ENCODE measurements around the gene ADGRF4.
A peak's percentile ranks its signal among the peaks of the same experiment; 100 is the strongest.

The ADGRF4 gene

GRCh38 chr6:47654255-47654654 lies 44.1 kb upstream of the ADGRF4 start:
- Histone ChIP-seq H3K9ac (ENCODE audit: low read length) (no peak overlapping the region), H4K12ac (ENCODE audit: low read depth, low read length) (no peak overlapping the region), H2AFZ (ENCODE audit: insufficient read depth, low read length, poor library complexity) (no peak overlapping the region), H3K4ac (ENCODE audit: low read depth, low read length) (no peak overlapping the region), H2BK120ac (ENCODE audit: insufficient read depth, low read length, poor library complexity) (no peak overlapping the region), H3K9me3 (ENCODE audit: insufficient read depth, low read depth, low read length) (no peaks in the 10 kb centered on the region), H3K36me3 (ENCODE audit: control insufficient read depth in 1 of 2, insufficient read depth in 2 of 2, low read length in 2 of 2) (no peaks in the 10 kb centered on the region), H3K27ac (ENCODE audit: low read depth, low read length) (no peak overlapping the region), H3K27me3 (ENCODE audit: insufficient read depth, low read length) (no peaks in the 10 kb centered on the region), H3K18ac (ENCODE audit: low read length) (no peak overlapping the region), H3K4me3 (ENCODE audit: low read depth, low read length) (no peak overlapping the region), H4K91ac (ENCODE audit: low read depth, low read length) (no peak overlapping the region), H3K79me2 (ENCODE audit: control insufficient read depth, insufficient read depth, low read length, poor library complexity) (no peaks in the 10 kb centered on the region), H3K79me1 (ENCODE audit: low read length) (no peaks in the 10 kb centered on the region), H2BK12ac (ENCODE audit: low read length) (no peak overlapping the region), H3K4me1 (ENCODE audit: control insufficient read depth in 1 of 2, insufficient read depth in 2 of 2, low read length in 2 of 2) (peaks cover 5 to 6% of the 10 kb centered on the region in 2 experiments), H2AK5ac (ENCODE audit: low read length) (no peak overlapping the region), H3K4me2 (ENCODE audit: low read length) (no peak overlapping the region), H4K8ac (ENCODE audit: low read depth, low read length) (no peak overlapping the region), H3K14ac (ENCODE audit: low read length) (no peak overlapping the region), H2BK5ac (ENCODE audit: low read depth, low read length, poor library complexity) (no peak overlapping the region), H3K23ac (ENCODE audit: low read length) (no peak overlapping the region)
- DNase-seq = no peak
- no CpG with 5 or more reads among the region's 4 CpGs for WGBS (ENCODE audit: extremely low coverage, insufficient coverage, insufficient read length)

GRCh38 chr6:47655719-47656595 lies 42.4 kb upstream of the ADGRF4 start:
- Histone ChIP-seq H3K4me3 (ENCODE audit: low read depth, low read length) (no peak overlapping the region), H2BK5ac (ENCODE audit: low read depth, low read length, poor library complexity) (no peak overlapping the region), H3K4me1 (ENCODE audit: control insufficient read depth in 1 of 2, insufficient read depth in 2 of 2, low read length in 2 of 2) (peaks cover 7 to 10% of the 10 kb centered on the region in 2 experiments), H4K91ac (ENCODE audit: low read depth, low read length) (no peak overlapping the region), H3K79me2 (ENCODE audit: control insufficient read depth, insufficient read depth, low read length, poor library complexity) (no peaks in the 10 kb centered on the region), H3K9ac (ENCODE audit: low read length) (no peak overlapping the region), H3K9me3 (ENCODE audit: insufficient read depth, low read depth, low read length) (no peaks in the 10 kb centered on the region), H3K18ac (ENCODE audit: low read length) (no peak overlapping the region), H4K12ac (ENCODE audit: low read depth, low read length) (no peak overlapping the region), H2AK5ac (ENCODE audit: low read length) (no peak overlapping the region), H3K27me3 (ENCODE audit: insufficient read depth, low read length) (no peaks in the 10 kb centered on the region), H3K79me1 (ENCODE audit: low read length) (no peaks in the 10 kb centered on the region), H3K4ac (ENCODE audit: low read depth, low read length) (no peak overlapping the region), H2BK12ac (ENCODE audit: low read length) (no peak overlapping the region), H4K8ac (ENCODE audit: low read depth, low read length) (no peak overlapping the region), H3K36me3 (ENCODE audit: control insufficient read depth in 1 of 2, insufficient read depth in 2 of 2, low read length in 2 of 2) (no peaks in the 10 kb centered on the region), H3K23ac (ENCODE audit: low read length) (no peak overlapping the region), H3K27ac (ENCODE audit: low read depth, low read length) (no peak overlapping the region), H3K4me2 (ENCODE audit: low read length) (peak overlapping the region; percentile 5), H2AFZ (ENCODE audit: insufficient read depth, low read length, poor library complexity) (no peak overlapping the region), H2BK120ac (ENCODE audit: insufficient read depth, low read length, poor library complexity) (no peak overlapping the region), H3K14ac (ENCODE audit: low read length) (no peak overlapping the region)
- whole genome bisulfite sequencing (ENCODE audit: extremely low coverage, insufficient coverage, insufficient read length) = no CpG with 5 or more reads among the region's 7 CpGs
- DNase-seq = peak; percentile 59 to 75

- no peak overlapping the region for H3K9ac ChIP-seq (ENCODE audit: low read length)
- no peak overlapping the region for H3K4me2 ChIP-seq (ENCODE audit: low read length)
- H2AK5ac ChIP-seq (ENCODE audit: low read length) = no peak overlapping the region
- H2BK12ac ChIP-seq (ENCODE audit: low read length) = no peak overlapping the region
- H3K4me3 ChIP-seq (ENCODE audit: low read depth, low read length) = no peak overlapping the region
- no peak overlapping the region for H3K23ac ChIP-seq (ENCODE audit: low read length)
- no peak overlapping the region for H4K91ac ChIP-seq (ENCODE audit: low read depth, low read length)
- no peaks in the 10 kb centered on the region for H3K9me3 ChIP-seq (ENCODE audit: insufficient read depth, low read depth, low read length)
- H3K14ac ChIP-seq (ENCODE audit: low read length) = no peak overlapping the region
- H3K18ac ChIP-seq (ENCODE audit: low read length) = no peak overlapping the region
- H2BK5ac ChIP-seq (ENCODE audit: low read depth, low read length, poor library complexity) = no peak overlapping the region
- H3K79me2 ChIP-seq (ENCODE audit: control insufficient read depth, insufficient read depth, low read length, poor library complexity) = no peaks in the 10 kb centered on the region
- no peak overlapping the region for H3K4ac ChIP-seq (ENCODE audit: low read depth, low read length)
- peaks cover 4 to 8% of the 10 kb centered on the region in 2 experiments for H3K4me1 ChIP-seq (ENCODE audit: control insufficient read depth in 1 of 2, insufficient read depth in 2 of 2, low read length in 2 of 2)
- no peak overlapping the region for H3K27ac ChIP-seq (ENCODE audit: low read depth, low read length)
- DNase-seq = no peak
- no peak overlapping the region for H4K12ac ChIP-seq (ENCODE audit: low read depth, low read length)
- H2BK120ac ChIP-seq (ENCODE audit: insufficient read depth, low read length, poor library complexity) = no peak overlapping the region
- H2AFZ ChIP-seq (ENCODE audit: insufficient read depth, low read length, poor library complexity) = no peak overlapping the region
- WGBS (ENCODE audit: extremely low coverage, insufficient coverage, insufficient read length) = no CpG with 5 or more reads among the region's 5 CpGs
- no peak overlapping the region for H4K8ac ChIP-seq (ENCODE audit: low read depth, low read length)
- no peaks in the 10 kb centered on the region for H3K27me3 ChIP-seq (ENCODE audit: insufficient read depth, low read length)
- H3K36me3 ChIP-seq (ENCODE audit: control insufficient read depth in 1 of 2, insufficient read depth in 2 of 2, low read length in 2 of 2) = no peaks in the 10 kb centered on the region
- H3K79me1 ChIP-seq (ENCODE audit: low read length) = peaks cover 4% of the 10 kb centered on the region
These were observed 36.4 kb upstream of the ADGRF4 start for GRCh38 chr6:47661960-47662359.

GRCh38 chr6:47663462-47664216 lies 34.7 kb upstream of the ADGRF4 start:
- Histone ChIP-seq H2AK5ac (ENCODE audit: low read length) (no peak overlapping the region), H3K14ac (ENCODE audit: low read length) (no peak overlapping the region), H2BK120ac (ENCODE audit: insufficient read depth, low read length, poor library complexity) (no peak overlapping the region), H3K27me3 (ENCODE audit: insufficient read depth, low read length) (no peaks in the 10 kb centered on the region), H2BK5ac (ENCODE audit: low read depth, low read length, poor library complexity) (no peak overlapping the region), H3K79me1 (ENCODE audit: low read length) (peaks cover 4% of the 10 kb centered on the region), H3K4ac (ENCODE audit: low read depth, low read length) (no peak overlapping the region), H2AFZ (ENCODE audit: insufficient read depth, low read length, poor library complexity) (no peak overlapping the region), H3K36me3 (ENCODE audit: control insufficient read depth in 1 of 2, insufficient read depth in 2 of 2, low read length in 2 of 2) (no peaks in the 10 kb centered on the region), H3K9ac (ENCODE audit: low read length) (no peak overlapping the region), H4K91ac (ENCODE audit: low read depth, low read length) (no peak overlapping the region), H3K4me2 (ENCODE audit: low read length) (no peak overlapping the region), H3K27ac (ENCODE audit: low read depth, low read length) (no peak overlapping the region), H3K9me3 (ENCODE audit: insufficient read depth, low read depth, low read length) (no peaks in the 10 kb centered on the region), H3K79me2 (ENCODE audit: control insufficient read depth, insufficient read depth, low read length, poor library complexity) (no peaks in the 10 kb centered on the region), H4K12ac (ENCODE audit: low read depth, low read length) (no peak overlapping the region), H3K18ac (ENCODE audit: low read length) (no peak overlapping the region), H3K4me1 (ENCODE audit: control insufficient read depth in 1 of 2, insufficient read depth in 2 of 2, low read length in 2 of 2) (peaks cover 4 to 8% of the 10 kb centered on the region in 2 experiments), H3K23ac (ENCODE audit: low read length) (no peak overlapping the region), H3K4me3 (ENCODE audit: low read depth, low read length) (no peak overlapping the region), H4K8ac (ENCODE audit: low read depth, low read length) (no peak overlapping the region), H2BK12ac (ENCODE audit: low read length) (no peak overlapping the region)
- whole genome bisulfite sequencing (ENCODE audit: extremely low coverage, insufficient coverage, insufficient read length) = no CpG with 5 or more reads among the region's 13 CpGs
- peak in 1 of 2 donors; percentile 21 for DNase-seq
